Upper lobe of left lung (tissue), 4 donors: ENCODE results near the gene MYH7B.

Experiments
- CTCF ChIP-seq, 6 experiments: fragments of 450-650 bp in 4 of 6; fragments of 200-600 bp in 2 of 6; sonication (generic) in 2 of 6; IDR thresholded peaks; one replicate each; pipeline ENCODE4 v1.5.1; 2016 to 2019; ENCODE audit warnings: antibody characterized with exemption in 6 of 6
- POLR2A ChIP-seq, 4 donors: fragments of 450-650 bp; IDR thresholded peaks; one replicate each; pipeline ENCODE4 v1.5.1; 2016 to 2017; ENCODE audit warnings: antibody characterized with exemption in 4 of 4, mild to moderate bottlenecking in 2 of 4

DNA sequence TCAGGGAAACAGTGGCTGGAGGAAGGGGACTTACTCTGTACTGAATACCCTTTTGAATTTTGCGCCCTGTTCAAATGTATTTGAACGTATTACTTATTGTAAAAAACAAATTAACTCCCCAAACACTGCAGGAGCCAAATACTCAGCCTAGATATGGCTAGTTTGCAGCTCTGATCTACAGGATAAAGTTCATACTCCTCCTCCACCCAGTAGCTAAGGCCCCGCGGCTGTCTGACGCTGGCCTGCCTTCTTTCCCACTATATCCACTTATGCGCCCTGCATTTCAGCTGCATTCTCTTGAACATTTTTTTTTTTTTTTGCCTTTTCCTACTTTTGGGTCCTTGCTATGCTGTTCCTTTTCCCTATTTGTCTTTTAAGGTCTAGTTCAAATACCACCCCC lies 6.5 kb upstream of the MYH7B start:
- no peak for TF ChIP-seq CTCF (IDR thresholded peaks at IDR 0.05)
- TF ChIP-seq POLR2A (IDR thresholded peaks at IDR 0.05), result no peak
